Lung (tissue), 12 donors: ENCODE measurements around the gene XRCC5. TPM values are rescaled to one million over a fixed set of nuclear protein-coding genes. Genes with fewer than 3 reads are reported as not detected.
A peak's percentile ranks its signal among the peaks of the same experiment; 100 is the strongest.
"Not testable (repeated sequence)": the region's sequence is repeated elsewhere in the genome, so short reads cannot be mapped to it uniquely, and the experiment has no call there.

ENCODE experiments used
- ATAC-seq: fragments of 200-7000 bp; cut with Tn5 transposase; one replicate; pipeline ENCODE4 v1.9.1; 2020; ENCODE audit warnings: moderate number of reproducible peaks; ENCODE audit not compliant: insufficient read depth, low FRiP score
- DNase-seq, 3 donors: peaks; one replicate each; pipeline ENCODE4 v3.0.0-alpha.2; 2013 to 2017
- H3K27ac ChIP-seq, 2 donors: one replicate each; pipeline ENCODE4 v1.5.1; 2013; ENCODE audit warnings: mild to moderate bottlenecking in 2 of 2, moderate library complexity in 2 of 2, control low read depth in 1 of 2, inconsistent platforms in 1 of 2, low read depth in 1 of 2, low read length in 1 of 2
- H3K27me3 ChIP-seq, 3 donors: one replicate each; pipeline ENCODE4 v1.5.1; 2013; ENCODE audit warnings: low read length in 2 of 3; ENCODE audit not compliant: control insufficient read depth in 3 of 3, insufficient read depth in 3 of 3
- H3K36me3 ChIP-seq, 4 donors: one replicate each; pipeline ENCODE4 v1.5.1; 2013; ENCODE audit warnings: low read length in 4 of 4, mild to moderate bottlenecking in 1 of 4, moderate library complexity in 1 of 4; ENCODE audit not compliant: control insufficient read depth in 4 of 4, insufficient read depth in 4 of 4
- H3K4me1 ChIP-seq, 5 donors: one replicate each; pipeline ENCODE4 v1.5.1; 2013; ENCODE audit warnings: low read length in 5 of 5, mild to moderate bottlenecking in 2 of 5, moderate library complexity in 1 of 5; ENCODE audit not compliant: control insufficient read depth in 5 of 5, insufficient read depth in 5 of 5
- H3K4me3 ChIP-seq: one replicate; pipeline ENCODE4 v1.5.1; 2013; ENCODE audit warnings: mild to moderate bottlenecking, control low read depth, moderate library complexity
- H3K9ac ChIP-seq, 2 donors: one replicate each; pipeline ENCODE4 v1.5.1; 2013; ENCODE audit warnings: low read length in 2 of 2, control low read depth in 1 of 2; ENCODE audit not compliant: insufficient read depth in 1 of 2
- H3K9me3 ChIP-seq, 4 donors: one replicate each; pipeline ENCODE4 v1.5.1; 2013; ENCODE audit warnings: low read length in 3 of 4, mild to moderate bottlenecking in 1 of 4, moderate library complexity in 1 of 4; ENCODE audit not compliant: control insufficient read depth in 4 of 4, insufficient read depth in 3 of 4
- WGBS, 2 donors: extraction: QIAGEN DNeasy Blood & Tissue Kit; methylation state at CpG; one replicate each; pipeline ENCODE4 v1.1.7; 2013; 5-methylcytosine and 5-hydroxymethylcytosine counted together
- polyA plus RNA-seq, 2 donors: library from polyadenylated mRNA; stranded (reverse); fragments of 200-250 nt; gene quantifications; one replicate each; pipeline ENCODE4 v1.2.1, GENCODE V29; 2013
- total RNA-seq, 2 donors: library from RNA; depleted of rRNA in 1 of 2; stranded (reverse); fragments of >200 nt in 1 of 2; gene quantifications; one replicate each; pipeline ENCODE4 v1.2.1, GENCODE V29; 2014 to 2021
- TF ChIP-seq, protein P1 (sequence below): IDR thresholded peaks from 2 replicates; pipeline ENCODE4 v1.5.1; 2012; ENCODE audit warnings: mild to moderate bottlenecking; ENCODE audit errors: control extremely low read depth, extremely low read depth
- donor health status: control.
- donor health status: control.
- donor health status: Bipolar disorder and iron deficiency.
- donor health status: healthy.
- donor health status: DM: yes; HTN: yes; CAD: no.

The XRCC5 gene
- total and polyA plus RNA-seq, 4 donors = 67.3 to 200 (median 144) TPM

DNA sequence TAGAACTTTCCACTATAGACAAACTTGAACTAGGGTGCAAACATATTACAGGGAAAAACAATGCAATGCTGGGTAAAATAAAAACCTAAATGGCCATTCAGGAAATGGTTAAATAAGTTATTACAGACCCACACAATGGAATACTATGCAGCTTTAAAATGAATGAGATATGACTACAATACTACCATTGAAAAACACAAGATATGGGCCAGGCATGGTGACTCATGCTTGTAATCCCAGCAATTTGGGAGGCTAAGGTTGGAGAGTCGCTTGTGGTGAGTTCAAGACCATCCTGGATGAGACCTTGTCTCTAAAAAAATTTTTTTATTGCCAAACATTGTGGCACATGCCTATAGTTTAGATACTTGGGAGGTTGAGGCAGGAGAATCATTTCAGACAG, 34.4 kb upstream of the XRCC5 start:
- DNase-seq (no peak), ATAC-seq (no peak)
- Histone ChIP-seq H3K9ac (no peak overlapping the region), H3K4me3 (no peak overlapping the region), H3K27me3 (no peaks in the 10 kb centered on the region), H3K36me3 (peaks cover 0 to 3% (median 1%) of the 10 kb centered on the region in 4 donors), H3K4me1 (no peaks in the 10 kb centered on the region), H3K27ac (no peak overlapping the region), H3K9me3 (no peaks in the 10 kb centered on the region)
- 97 to 98% methylated on average over 1 of the region's 1 CpG for WGBS, 2 donors
- TF ChIP-seq, protein P1, sequence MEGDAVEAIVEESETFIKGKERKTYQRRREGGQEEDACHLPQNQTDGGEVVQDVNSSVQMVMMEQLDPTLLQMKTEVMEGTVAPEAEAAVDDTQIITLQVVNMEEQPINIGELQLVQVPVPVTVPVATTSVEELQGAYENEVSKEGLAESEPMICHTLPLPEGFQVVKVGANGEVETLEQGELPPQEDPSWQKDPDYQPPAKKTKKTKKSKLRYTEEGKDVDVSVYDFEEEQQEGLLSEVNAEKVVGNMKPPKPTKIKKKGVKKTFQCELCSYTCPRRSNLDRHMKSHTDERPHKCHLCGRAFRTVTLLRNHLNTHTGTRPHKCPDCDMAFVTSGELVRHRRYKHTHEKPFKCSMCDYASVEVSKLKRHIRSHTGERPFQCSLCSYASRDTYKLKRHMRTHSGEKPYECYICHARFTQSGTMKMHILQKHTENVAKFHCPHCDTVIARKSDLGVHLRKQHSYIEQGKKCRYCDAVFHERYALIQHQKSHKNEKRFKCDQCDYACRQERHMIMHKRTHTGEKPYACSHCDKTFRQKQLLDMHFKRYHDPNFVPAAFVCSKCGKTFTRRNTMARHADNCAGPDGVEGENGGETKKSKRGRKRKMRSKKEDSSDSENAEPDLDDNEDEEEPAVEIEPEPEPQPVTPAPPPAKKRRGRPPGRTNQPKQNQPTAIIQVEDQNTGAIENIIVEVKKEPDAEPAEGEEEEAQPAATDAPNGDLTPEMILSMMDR = no peak

DNA sequence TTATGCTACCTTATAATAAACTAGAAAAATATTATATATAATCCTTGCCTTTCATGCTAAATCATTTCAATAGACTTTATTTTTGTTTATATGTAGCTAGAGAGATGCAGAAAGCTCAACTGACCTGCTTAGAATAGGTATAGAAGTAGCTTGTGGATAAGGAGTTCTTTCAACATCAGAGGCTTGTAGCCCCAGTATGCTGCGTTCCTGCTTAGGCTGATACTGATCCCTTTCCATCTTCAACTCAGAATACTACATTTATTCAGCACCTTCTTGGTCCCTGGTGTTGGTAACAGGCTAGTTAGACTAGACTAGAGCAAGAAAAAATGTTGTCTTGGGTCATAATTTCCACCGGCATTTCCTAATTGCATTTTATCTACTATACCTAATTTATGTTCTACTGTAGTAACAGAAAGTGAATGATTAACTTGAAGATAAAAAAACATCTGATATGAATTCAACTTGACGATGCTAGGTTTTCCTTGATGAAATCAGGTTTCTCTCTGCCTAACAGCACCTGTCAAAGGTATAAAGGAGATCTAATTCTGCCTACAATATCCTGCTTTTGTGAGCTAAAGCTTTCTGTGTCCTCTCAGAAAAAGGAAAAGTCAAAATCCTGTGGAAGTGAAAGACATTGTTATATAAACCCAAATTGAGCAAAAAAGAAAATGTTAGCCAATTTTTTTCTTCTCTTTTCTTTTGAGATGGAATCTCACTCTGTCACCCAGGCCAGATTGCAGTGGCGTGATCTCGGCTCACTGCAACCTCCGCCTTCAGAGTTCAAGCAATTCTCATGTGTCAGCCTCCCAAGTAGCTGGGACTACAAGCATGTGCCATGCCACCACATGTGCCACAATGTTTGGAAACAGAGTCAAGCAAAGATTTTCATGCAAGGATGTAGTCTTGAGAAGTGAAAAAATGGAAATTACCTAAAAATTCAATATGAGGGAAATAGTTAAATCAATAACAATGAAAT, 33.4 kb upstream of the XRCC5 start:
- no peak overlapping the region for H3K9ac ChIP-seq
- no peaks in the 10 kb centered on the region for H3K9me3 ChIP-seq
- H3K27me3 ChIP-seq = no peaks in the 10 kb centered on the region
- H3K36me3 ChIP-seq = peaks cover 0 to 3% (median 1%) of the 10 kb centered on the region in 4 donors
- ATAC-seq (no peak), DNase-seq (no peak)
- H3K27ac ChIP-seq = no peak overlapping the region
- TF ChIP-seq, protein P1 = no peak
- H3K4me1 ChIP-seq = peaks cover 0 to under 1% (median 0%) of the 10 kb centered on the region in 5 donors
- WGBS, 2 donors = 79 to 83% methylated on average over 6 of the region's 6 CpGs
- no peak overlapping the region for H3K4me3 ChIP-seq

DNA sequence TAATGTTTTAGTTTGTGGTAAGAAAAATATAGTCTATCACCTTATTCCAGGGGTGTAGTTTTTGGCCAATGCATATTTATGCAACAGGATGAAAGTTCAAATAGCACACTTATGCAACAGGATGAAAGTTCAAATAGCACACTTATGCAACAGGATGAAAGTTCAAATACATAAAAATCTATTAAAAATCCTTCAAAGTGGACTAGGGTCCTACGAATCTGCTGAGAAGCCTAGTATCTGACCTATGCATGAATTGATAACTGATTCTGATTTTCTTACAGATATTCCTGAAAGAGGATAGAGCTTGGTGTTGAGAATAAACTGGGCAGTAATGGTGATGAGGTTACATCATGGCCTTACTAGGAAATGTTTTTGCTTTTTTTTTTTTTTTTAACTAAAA, 30.4 kb upstream of the XRCC5 start:
- no peak for ATAC-seq
- Histone ChIP-seq H3K9me3 (no peaks in the 10 kb centered on the region), H3K27ac (no peak overlapping the region), H3K4me3 (no peak overlapping the region), H3K4me1 (peaks cover 0 to 14% (median 0%) of the 10 kb centered on the region in 5 donors), H3K27me3 (peaks cover 0 to 3% (median 3%) of the 10 kb centered on the region in 3 donors), H3K9ac (no peak overlapping the region), H3K36me3 (peaks cover 0 to 2% (median 0%) of the 10 kb centered on the region in 4 donors)
- TF ChIP-seq, protein P1 = no peak
- 33 to 44% methylated on average over 1 of the region's 1 CpG for WGBS, 2 donors
- peak in 2 of 3 donors; percentile 9 to 11 for DNase-seq

DNA sequence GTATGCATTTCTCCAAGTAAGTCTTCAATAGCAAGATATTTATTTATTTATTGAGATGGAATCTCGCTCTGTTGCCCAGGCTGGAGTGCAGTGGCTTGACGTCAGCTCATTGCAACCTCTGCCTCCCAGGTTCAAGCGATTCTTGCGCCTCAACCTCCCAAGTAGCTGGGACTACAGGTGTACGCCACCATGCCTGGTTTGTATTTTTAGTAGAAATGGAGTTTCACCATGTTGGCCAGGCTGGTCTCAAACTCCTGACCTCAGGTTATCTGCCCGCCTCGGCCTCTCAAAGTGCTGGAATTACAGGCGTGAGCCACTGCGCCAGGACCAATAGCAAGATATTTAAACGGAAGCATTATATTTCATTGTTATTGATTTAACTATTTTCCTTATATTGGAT, 29.1 kb upstream of the XRCC5 start:
- 98 to 99% methylated on average over 10 of the region's 10 CpGs for whole genome bisulfite sequencing, 2 donors
- H3K4me1 ChIP-seq = peaks cover 0 to 14% (median 0%) of the 10 kb centered on the region in 5 donors

More for the DNA sequence above, 29.1 kb upstream of the XRCC5 start:
- H3K9me3 ChIP-seq, H3K27ac ChIP-seq, H3K27me3 ChIP-seq, ATAC-seq, H3K9ac ChIP-seq, H3K36me3 ChIP-seq, H3K4me3 ChIP-seq, DNase-seq: not testable (repeated sequence)
